RKO (cell line): ENCODE data around the gene ACTR3C.

ENCODE experiments used
- DNase-seq: peaks from one replicate; pipeline ENCODE4 v3.0.0-alpha.2; 2016; ENCODE audit warnings: low spot score

The ACTR3C gene

GRCh38 chr7:150322833-150323681, at the start of gene ACTR3C, which contains the start of gene LRRC61:
TSS of gene ACTR3C (minus strand) at chr7:150323545. CDS start at chr7:150295296, 28,249 bp downstream.
TSS of gene LRRC61 (plus strand) at chr7:150323355. CDS start at chr7:150336862, 13,507 bp downstream.
- peak; percentile 88 for DNase-seq

- no peak for DNase-seq
These were observed 49.1 kb upstream of the ACTR3C start for GRCh38 chr7:150372271-150373048.

- no peak for DNase-seq
These were observed 48.6 kb upstream of the ACTR3C start for GRCh38 chr7:150371996-150372270.

GRCh38 chr7:150371131-150371995, 48.0 kb upstream of the ACTR3C start:
- DNase-seq = no peak

GRCh38 chr7:150370612-150371071, 47.3 kb upstream of the ACTR3C start:
- DNase-seq = peak; percentile 61

- peak; percentile 50 for DNase-seq
These were observed 46.6 kb upstream of the ACTR3C start for GRCh38 chr7:150369748-150370501.

- DNase-seq = peak; percentile 88
These were observed 45.8 kb upstream of the ACTR3C start for GRCh38 chr7:150368884-150369747.

- DNase-seq = peak; percentile 91
These were observed 44.9 kb upstream of the ACTR3C start, which contains the start of gene REPIN1 for GRCh38 chr7:150368096-150368883. TSS of gene REPIN1 (plus strand) at chr7:150368822. CDS start at chr7:150369712, 890 bp downstream.

GRCh38 chr7:150367677-150368095, 44.3 kb upstream of the ACTR3C start:
- peak; percentile 94 for DNase-seq

- DNase-seq = no peak
These were observed 42.5 kb upstream of the ACTR3C start for GRCh38 chr7:150365673-150366398.

- no peak for DNase-seq
These were observed 41.8 kb upstream of the ACTR3C start for GRCh38 chr7:150365194-150365593.

- no peak for DNase-seq
These were observed 40.5 kb upstream of the ACTR3C start for GRCh38 chr7:150363872-150364271.

GRCh38 chr7:150363370-150363769, 40.0 kb upstream of the ACTR3C start:
- no peak for DNase-seq

GRCh38 chr7:150361807-150362621, 38.7 kb upstream of the ACTR3C start:
- no peak for DNase-seq

- DNase-seq = no peak
These were observed 38.1 kb upstream of the ACTR3C start for GRCh38 chr7:150361402-150361801.

GRCh38 chr7:150360363-150361058, 37.2 kb upstream of the ACTR3C start:
- DNase-seq = no peak
